ENCODE data around the gene VILL.
A peak's percentile ranks its signal among the peaks of the same experiment; 100 is the strongest.
"Not testable (repeated sequence)": the region's sequence is repeated elsewhere in the genome, so short reads cannot be mapped to it uniquely, and the experiment has no call there.

Gene VILL

DNA sequence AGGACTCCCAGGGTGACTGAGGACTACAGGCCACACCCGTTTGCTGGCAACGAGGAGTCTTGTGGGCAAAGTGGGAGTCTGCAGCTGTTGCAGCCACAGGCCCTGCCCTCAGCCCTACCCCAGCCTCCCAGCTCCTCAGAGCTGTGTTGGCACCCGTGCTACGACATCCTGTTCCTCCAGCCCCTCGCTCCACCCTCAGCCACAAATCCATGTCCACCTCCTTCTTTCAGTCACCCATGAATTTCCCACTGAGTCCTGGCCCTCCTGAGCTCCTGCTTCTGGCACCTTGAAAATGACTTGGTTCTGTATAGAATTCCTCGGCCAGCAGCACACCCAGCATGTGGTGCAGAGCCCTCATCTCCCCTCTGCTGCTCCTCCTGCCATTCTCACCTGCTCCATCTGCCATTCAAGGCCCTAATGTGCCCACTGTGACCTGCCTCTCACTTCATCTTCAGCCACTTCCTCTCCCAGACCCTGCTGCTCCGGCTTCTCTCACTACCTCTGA is 20.9 kb upstream of the VILL start:
- no peak overlapping the region for H3K4me3 ChIP-seq
- no peaks in the 10 kb centered on the region for H3K4me1 ChIP-seq
- in situ Hi-C loops (cut with MboI; ENCODE audit: low sequenced_read_pairs), result no loop called here
- H3K9me3 ChIP-seq, result no peaks in the 10 kb centered on the region
- H3K27me3 ChIP-seq (ENCODE audit: low read depth), result no peaks in the 10 kb centered on the region
- no peak for DNase-seq (ENCODE audit: low spot score in 2 of 2)
- H3K36me3 ChIP-seq (replicated peaks), result no peaks in the 10 kb centered on the region

DNA sequence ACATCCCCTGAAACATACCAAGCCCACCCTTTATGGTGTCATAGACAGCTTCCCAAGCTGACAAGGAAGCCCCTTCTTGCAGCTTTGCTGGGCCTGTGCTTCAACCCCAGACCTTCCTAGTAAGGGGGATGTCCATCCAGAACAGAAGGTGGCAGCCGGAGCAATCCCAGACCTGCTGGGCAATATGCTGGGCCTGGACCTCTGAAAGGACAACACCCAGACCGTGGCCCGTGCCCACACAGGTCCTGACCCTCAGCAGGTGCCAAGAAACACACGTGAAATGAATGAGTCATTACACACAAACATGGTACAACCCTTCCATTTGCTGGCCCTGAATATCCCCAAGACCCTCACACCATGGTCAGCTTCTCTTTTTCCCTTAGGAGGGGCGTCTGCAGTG is 19.8 kb upstream of the VILL start:
- in situ Hi-C loops (cut with MboI; ENCODE audit: low sequenced_read_pairs), result no loop called here
- H3K4me3 ChIP-seq, result no peak overlapping the region
- no peaks in the 10 kb centered on the region for H3K27me3 ChIP-seq (ENCODE audit: low read depth)
- H3K36me3 ChIP-seq (replicated peaks), result peaks cover 5% of the 10 kb centered on the region
- DNase-seq (ENCODE audit: low spot score in 2 of 2), result no peak
- H3K9me3 ChIP-seq, result no peaks in the 10 kb centered on the region
- H3K4me1 ChIP-seq, result no peaks in the 10 kb centered on the region

DNA sequence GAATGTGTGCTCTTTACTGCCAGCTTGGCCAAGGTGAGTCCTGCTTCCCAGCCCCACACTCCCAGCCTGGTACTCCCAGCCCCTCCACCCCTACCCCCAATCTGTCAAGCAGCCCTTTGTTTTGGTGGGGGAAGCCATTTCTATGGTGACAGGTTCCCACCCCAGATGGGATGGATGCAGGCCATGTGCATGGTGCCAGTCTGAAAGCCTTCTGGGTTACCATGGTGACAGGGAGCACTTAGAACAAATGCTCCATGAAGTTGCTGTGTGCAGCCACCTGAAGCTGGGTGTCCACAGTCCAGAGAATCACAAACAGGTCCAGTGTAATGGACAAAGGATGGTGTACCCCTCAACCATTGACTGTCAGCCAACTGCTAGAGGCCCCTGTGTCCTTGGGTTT is 19.1 kb upstream of the VILL start:
- Histone ChIP-seq H3K9me3 (no peaks in the 10 kb centered on the region), H3K4me3 (no peak overlapping the region), H3K27me3 (ENCODE audit: low read depth) (no peaks in the 10 kb centered on the region), H3K36me3 (replicated peaks) (peaks cover 10% of the 10 kb centered on the region), H3K4me1 (no peaks in the 10 kb centered on the region)
- no peak for DNase-seq (ENCODE audit: low spot score in 2 of 2)
- in situ Hi-C loops (cut with MboI; ENCODE audit: low sequenced_read_pairs), result no loop called here

DNA sequence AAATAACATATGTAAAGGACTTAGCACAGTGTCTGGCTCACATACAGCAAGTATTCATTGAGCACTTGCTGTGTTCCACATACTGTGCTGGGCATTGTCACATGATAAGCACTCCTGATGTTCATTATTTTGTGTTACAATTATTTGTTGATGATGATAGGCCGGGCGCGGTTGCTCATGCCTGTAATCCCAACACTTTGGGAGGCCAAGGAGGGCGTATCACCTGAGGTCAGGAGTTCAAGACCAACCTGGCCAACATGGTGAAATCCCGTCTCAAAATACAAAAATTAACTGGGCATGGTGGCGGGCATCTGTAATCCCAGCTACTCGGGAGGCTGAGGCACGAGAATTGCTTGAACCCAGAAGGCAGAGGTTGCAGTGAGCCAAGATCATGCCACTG is 18.5 kb upstream of the VILL start:
- in situ Hi-C loops (cut with MboI; ENCODE audit: low sequenced_read_pairs); H3K36me3 ChIP-seq (replicated peaks); DNase-seq (ENCODE audit: low spot score in 2 of 2); H3K4me3 ChIP-seq; H3K4me1 ChIP-seq; H3K27me3 ChIP-seq (ENCODE audit: low read depth); H3K9me3 ChIP-seq: not testable (repeated sequence)

DNA sequence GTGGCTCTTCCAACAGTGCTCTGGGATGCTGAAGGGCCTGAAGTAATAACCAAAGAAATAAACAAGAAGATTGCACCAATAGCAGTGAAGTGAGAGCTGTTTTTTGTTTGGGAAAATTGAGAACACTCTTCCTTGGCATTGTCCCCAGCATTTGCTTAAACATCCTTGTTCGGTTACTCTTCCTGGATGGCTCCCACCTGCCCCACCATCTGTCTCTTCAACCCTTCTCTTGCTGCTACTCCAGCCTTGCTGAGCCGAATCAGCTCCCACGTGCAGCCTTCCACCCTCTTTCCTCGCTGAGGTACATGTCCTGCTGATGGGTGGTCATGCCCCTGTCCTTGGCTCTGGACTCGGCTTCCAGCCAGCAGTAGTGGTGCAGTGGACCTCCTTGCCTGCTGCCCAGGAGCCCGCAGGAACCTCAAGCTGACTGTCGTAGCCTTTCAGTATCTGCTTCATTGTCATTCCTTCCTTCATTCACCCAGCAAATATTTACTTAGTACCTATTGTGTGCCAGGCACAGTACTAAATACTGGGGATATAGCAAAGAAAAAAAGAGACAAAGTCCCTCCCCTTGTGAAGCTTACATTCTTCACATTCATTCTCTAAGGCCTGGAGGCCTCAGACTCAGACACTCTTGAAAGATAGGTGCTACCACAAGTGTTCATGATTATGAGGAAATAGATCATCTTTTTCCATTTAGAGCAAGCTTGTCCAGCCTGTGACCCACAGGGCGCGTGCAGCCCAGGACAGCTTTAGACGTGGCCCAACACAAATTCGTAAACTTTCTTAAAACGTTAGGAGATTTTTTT is 17.1 kb upstream of the VILL start:
- in situ Hi-C loops (cut with MboI; ENCODE audit: low sequenced_read_pairs), result no loop called here
- Histone ChIP-seq H3K4me1 (no peaks in the 10 kb centered on the region), H3K36me3 (replicated peaks) (peaks cover 10% of the 10 kb centered on the region), H3K9me3 (no peaks in the 10 kb centered on the region), H3K27me3 (ENCODE audit: low read depth) (no peaks in the 10 kb centered on the region), H3K4me3 (no peak overlapping the region)
- DNase-seq (ENCODE audit: low spot score in 2 of 2), result no peak

DNA sequence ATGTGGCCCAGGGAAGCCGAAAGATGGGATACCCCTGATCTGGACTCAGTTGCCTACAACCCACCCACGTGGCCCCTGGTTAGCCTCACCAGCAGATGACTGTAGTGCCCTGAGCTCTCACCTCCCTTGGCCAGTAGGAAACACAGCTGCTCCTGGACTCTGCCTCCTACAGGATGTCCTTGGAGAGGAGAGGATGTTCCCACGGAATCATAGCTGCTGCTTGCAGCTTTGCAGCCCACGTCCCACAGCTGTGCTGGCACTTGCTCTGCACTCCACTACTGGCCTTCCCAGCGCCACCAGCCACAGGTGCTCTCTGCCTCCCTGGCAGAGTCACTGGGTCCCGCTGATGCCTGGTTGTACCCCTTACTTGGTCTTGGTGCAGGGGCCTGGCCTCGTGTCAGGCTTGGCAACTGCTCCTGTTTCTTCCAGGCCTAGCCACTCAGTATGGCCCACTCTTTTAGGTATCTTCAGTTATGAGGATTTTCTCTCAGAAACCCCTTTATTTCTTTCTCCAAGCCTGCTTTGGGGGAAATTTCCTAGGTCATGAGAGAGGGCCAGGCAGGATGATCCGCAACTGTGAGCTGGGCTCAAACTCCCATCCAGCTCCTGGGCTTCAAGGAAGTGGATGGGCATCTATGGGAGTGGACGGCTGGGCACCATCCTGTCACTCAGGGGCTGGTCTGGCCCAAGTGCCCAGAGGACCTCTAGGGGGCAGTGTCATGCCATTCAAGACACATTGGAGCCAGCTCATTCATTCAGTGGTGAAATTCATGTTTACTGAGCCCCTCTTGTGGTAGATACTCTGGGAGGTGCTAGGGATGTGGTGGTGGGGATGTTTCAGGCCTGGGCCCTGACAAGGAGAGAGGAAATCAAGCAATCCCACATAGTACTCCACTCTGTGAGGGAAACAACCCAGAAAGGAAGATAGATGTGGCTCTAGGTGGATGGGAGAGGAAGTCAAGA is 16.2 kb upstream of the VILL start:
- Histone ChIP-seq H3K9me3 (no peaks in the 10 kb centered on the region), H3K27me3 (ENCODE audit: low read depth) (no peaks in the 10 kb centered on the region), H3K4me1 (no peaks in the 10 kb centered on the region), H3K36me3 (replicated peaks) (peaks cover 10% of the 10 kb centered on the region), H3K4me3 (no peak overlapping the region)
- in situ Hi-C loops (cut with MboI; ENCODE audit: low sequenced_read_pairs), result no loop called here
- peak; percentile 16 to 75 for DNase-seq (ENCODE audit: low spot score in 2 of 2)

DNA sequence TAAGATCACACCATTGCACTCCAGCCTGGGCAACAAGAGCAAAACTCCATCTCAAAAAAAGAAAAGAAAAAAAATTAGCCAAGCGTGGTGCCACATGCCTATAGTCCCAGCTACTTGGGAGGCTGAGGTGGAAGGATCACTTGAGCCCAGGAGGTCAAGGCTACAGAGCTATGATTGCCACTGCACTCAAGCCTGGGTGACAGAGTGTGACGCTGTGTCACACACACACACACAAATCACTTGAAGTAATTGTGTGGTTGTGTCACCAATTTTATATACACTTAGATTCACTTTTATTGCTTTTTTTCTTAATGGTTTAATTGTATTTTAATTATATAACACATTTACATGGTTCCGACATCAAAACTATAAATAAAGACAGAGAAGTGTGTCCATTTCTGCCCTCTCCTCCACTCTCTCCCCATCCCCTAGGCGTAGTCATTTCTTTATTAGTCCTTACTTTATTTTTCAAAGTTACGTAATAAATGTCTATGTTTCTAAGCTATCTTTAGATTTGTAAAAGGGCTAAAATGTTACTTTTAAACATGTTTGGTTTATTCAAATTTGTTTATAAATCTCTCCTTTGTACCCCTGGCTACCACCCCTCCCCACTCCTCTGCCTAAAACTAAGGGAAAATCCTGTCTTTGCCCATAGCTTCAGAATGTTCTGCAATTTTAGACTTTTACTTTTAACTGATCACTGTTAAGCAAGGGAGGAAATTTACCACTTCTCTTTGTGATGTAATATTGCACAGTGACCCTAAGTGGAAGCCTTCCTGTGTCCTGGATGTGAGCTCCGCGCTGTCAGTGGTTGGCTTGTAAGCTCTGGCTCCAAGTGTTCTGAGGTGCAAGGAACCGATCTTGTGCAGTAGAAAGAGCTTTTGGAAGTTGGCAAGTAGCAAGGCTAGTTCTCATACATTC is 10.8 kb upstream of the VILL start:
- no peak for DNase-seq (ENCODE audit: low spot score in 2 of 2)
- in situ Hi-C loops (cut with MboI; ENCODE audit: low sequenced_read_pairs), result no loop called here
- no peaks in the 10 kb centered on the region for H3K9me3 ChIP-seq
- no peak overlapping the region for H3K4me3 ChIP-seq
- H3K27me3 ChIP-seq (ENCODE audit: low read depth), result no peaks in the 10 kb centered on the region
- no peaks in the 10 kb centered on the region for H3K4me1 ChIP-seq
- H3K36me3 ChIP-seq (replicated peaks), result peaks cover 10% of the 10 kb centered on the region

DNA sequence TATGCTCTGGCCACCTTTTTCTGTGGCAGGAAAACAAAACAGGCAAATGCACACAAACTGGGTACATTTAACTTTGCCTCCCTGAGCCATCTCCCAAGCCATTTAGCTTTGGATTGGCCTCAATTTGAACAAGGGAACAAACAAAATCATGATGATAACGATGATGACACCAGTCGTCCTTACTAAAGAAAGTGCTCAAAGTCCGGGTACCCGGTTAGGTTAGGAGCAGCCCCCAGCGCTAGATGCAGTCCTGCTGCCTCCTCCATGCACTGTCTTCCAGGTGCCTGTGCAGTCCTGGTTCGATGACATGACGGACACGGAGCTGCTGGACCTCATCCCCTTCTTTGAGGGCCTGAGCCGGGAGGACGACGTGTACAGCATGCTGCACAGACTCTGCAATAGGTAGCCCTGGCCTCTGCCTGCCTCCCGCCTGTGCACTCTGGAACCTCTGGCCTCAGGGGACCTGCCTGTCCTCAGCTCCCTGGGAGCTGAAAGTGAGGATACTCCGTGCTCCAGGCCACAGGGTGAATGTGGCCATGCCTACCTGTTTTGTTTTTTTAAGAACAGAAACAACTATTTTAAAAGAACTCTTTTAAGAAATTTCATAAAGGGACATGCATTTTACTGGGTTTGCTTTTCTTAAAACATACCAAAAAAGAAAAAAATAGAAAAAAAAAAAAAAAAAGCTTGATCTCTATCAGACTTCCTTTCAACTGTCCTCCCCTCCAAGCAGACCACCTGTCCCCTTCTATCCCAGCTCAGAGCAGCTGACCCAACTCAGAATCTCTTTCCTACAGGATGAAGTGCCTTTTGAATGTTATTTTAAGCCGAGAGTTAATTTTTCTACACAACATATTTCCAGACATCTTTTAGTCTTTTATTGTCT is 9.9 kb upstream of the VILL start:
- Histone ChIP-seq H3K4me3 (no peak overlapping the region), H3K4me1 (no peaks in the 10 kb centered on the region), H3K27me3 (ENCODE audit: low read depth) (no peaks in the 10 kb centered on the region), H3K36me3 (replicated peaks) (peaks cover 6% of the 10 kb centered on the region), H3K9me3 (no peaks in the 10 kb centered on the region)
- in situ Hi-C loops (cut with MboI; ENCODE audit: low sequenced_read_pairs), result no loop called here
- no peak for DNase-seq (ENCODE audit: low spot score in 2 of 2)

DNA sequence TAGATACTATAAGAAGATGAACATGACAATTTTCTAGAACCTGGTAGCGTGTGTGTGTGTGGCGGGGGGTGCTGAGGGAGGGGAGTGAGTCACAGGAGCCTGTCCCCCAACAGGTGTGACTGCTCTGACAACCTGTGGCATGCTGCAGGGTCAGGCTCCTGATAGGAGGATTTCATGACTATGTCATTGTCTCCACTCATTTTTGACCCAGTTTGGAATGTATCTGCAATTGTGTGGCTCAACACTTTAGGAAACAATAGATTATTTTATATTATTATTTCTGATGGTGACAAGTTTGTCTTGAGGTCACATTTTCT is 9.3 kb upstream of the VILL start:
- Histone ChIP-seq H3K27me3 (ENCODE audit: low read depth) (no peaks in the 10 kb centered on the region), H3K4me3 (no peak overlapping the region), H3K9me3 (no peaks in the 10 kb centered on the region), H3K4me1 (no peaks in the 10 kb centered on the region), H3K36me3 (replicated peaks) (no peaks in the 10 kb centered on the region; the same call in 1 of the 2 replicates)
- DNase-seq (ENCODE audit: low spot score in 2 of 2), result no peak
- in situ Hi-C loops (cut with MboI; ENCODE audit: low sequenced_read_pairs), result no loop called here

DNA sequence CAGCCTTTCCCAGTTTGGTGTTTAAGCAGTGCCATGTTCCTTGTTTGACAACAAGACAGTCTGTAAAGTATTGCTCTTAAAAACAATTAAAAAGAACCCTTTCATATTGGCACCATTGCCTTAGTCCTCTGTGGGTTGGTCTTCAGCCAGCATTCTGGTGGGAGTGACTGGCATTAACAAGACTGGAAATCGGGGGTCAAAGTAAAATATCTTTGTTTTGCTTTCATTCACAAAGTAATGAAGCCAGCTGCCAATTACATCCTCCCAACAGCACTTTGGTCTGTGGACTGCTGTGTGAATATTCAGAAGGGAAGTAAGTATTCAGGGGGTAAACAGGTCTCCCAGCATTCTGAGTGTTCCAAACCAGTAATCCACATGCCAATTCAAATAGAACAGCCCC is 8.3 kb upstream of the VILL start:
- Histone ChIP-seq H3K27me3 (ENCODE audit: low read depth) (no peaks in the 10 kb centered on the region), H3K4me3 (no peak overlapping the region), H3K36me3 (replicated peaks) (no peaks in the 10 kb centered on the region), H3K4me1 (no peaks in the 10 kb centered on the region), H3K9me3 (no peaks in the 10 kb centered on the region)
- in situ Hi-C loops (cut with MboI; ENCODE audit: low sequenced_read_pairs), result no loop called here
- DNase-seq (ENCODE audit: low spot score in 2 of 2), result no peak

DNA sequence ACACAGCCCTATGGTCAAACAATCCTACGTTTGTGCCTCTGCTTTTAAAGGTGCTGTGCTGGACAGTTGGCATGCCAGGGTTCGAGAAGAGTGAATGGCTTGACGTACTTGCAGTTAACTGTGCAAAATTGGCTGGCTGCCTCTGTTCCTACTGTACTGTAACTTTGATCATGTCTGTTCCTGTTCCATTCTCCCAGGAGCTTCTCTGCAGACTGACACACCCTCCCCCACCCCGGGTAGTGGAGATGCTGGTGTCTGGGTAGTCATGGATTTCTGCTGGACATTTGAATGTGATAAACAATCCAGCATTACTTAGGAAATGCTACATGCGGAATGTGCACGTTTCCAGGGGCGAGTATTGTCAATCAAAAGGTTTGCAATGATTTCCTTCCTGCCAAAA is 6.5 kb upstream of the VILL start:
- in situ Hi-C loops (cut with MboI; ENCODE audit: low sequenced_read_pairs), result no loop called here
- Histone ChIP-seq H3K4me1 (no peaks in the 10 kb centered on the region), H3K36me3 (replicated peaks) (no peaks in the 10 kb centered on the region), H3K9me3 (no peaks in the 10 kb centered on the region), H3K4me3 (no peak overlapping the region), H3K27me3 (ENCODE audit: low read depth) (no peaks in the 10 kb centered on the region)
- no peak for DNase-seq (ENCODE audit: low spot score in 2 of 2)

DNA sequence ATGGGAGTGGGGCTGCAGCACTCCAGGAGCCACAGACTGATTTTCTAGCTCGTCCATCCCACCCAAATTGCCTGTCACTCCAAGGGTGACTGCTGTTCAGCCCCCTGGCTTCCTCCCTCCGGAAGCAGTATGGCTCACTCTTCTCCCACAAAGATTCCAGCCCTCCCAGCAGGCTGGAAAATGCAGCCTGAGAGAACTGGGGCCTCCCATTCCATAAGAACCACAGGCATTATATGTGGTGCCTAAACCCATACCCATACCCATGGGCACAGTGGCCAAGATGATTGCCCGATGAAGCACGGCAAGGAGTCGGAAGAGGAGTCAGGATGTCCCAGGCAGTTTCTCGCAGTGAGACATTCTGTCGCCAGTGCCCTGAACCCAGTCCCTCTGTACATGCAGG is 6.0 kb upstream of the VILL start:
- Histone ChIP-seq H3K9me3 (no peaks in the 10 kb centered on the region), H3K36me3 (replicated peaks) (no peaks in the 10 kb centered on the region), H3K4me3 (no peak overlapping the region), H3K4me1 (no peaks in the 10 kb centered on the region), H3K27me3 (ENCODE audit: low read depth) (no peaks in the 10 kb centered on the region)
- DNase-seq (ENCODE audit: low spot score in 2 of 2), result no peak
- in situ Hi-C loops (cut with MboI; ENCODE audit: low sequenced_read_pairs), result no loop called here
